Endothelial cell of umbilical vein (primary cell): ENCODE results near the gene LRP10. TPM values are rescaled to one million over a fixed set of nuclear protein-coding genes. Genes with fewer than 3 reads are reported as not detected.

Experiments used
- BruUV-seq: library from RNA; stranded (reverse); fragments of 400-500 nt; replicated peaks from 2 replicates; lab custom pipeline; 2021; lab: Mats Ljungman, UMichigan
- CTCF ChIA-PET: fragments of 300-600, 350-600 bp; sonication (Branson Sonifier 250); formaldehyde crosslinking; loops from one replicate; lab custom pipeline; 2021; ENCODE audit warnings: antibody characterized with exemption, inconsistent platforms; lab: Charles Lee
- POLR2A ChIA-PET: fragments of 300-600, 350-600 bp; sonication (Branson Sonifier 250); formaldehyde crosslinking; loops from one replicate; lab custom pipeline; 2021; ENCODE audit warnings: antibody characterized with exemption, inconsistent platforms; lab: Charles Lee
- DNase-seq: peaks from one replicate; pipeline ENCODE4 v3.0.0-alpha.2; 2011; ENCODE audit warnings: low read depth, low spot score
- FAIRE-seq: peaks from 2 replicates; lab custom pipeline; 2011; peaks lifted over from hg19 to GRCh38; lab: Jason Lieb, UNC
- H2AFZ ChIP-seq: 2 replicates; pipeline ENCODE4 v1.6.0; 2012; ENCODE audit warnings: low read depth, low read length, control low read depth, inconsistent platforms
- H3K27ac ChIP-seq: 2 replicates; pipeline ENCODE4 v1.5.1; 2011; ENCODE audit warnings: low read depth, mild to moderate bottlenecking, control low read depth, low read length, moderate library complexity; ENCODE audit not compliant: insufficient read depth
- H3K27me3 ChIP-seq, 2 experiments: 2 replicates each; pipeline versions ENCODE4 v1.6.0 to v1.6.1; 2011; ENCODE audit warnings: low read length in 2 of 2, mixed read lengths in 1 of 2; ENCODE audit not compliant: control insufficient read depth in 2 of 2, insufficient read depth in 2 of 2
- H3K36me3 ChIP-seq, 2 experiments: 2 replicates in 1 of 2; 3 replicates in 1 of 2; pipeline ENCODE4 v1.5.1; 2011; ENCODE audit warnings: low read length in 2 of 2, mild to moderate bottlenecking in 1 of 2, moderate library complexity in 1 of 2; ENCODE audit not compliant: control insufficient read depth in 2 of 2, insufficient read depth in 2 of 2; ENCODE audit errors: extremely low read depth in 1 of 2
- H3K4me1 ChIP-seq: 3 replicates; pipeline ENCODE4 v1.5.1; 2011; ENCODE audit warnings: mild to moderate bottlenecking, low read length; ENCODE audit not compliant: control insufficient read depth, insufficient read depth; ENCODE audit errors: extremely low read depth
- H3K4me2 ChIP-seq: 2 replicates; pipeline ENCODE4 v1.6.1; 2011; ENCODE audit warnings: low read length, control low read depth, mixed read lengths; ENCODE audit not compliant: insufficient read depth
- H3K4me3 ChIP-seq, 3 experiments: fragments of 200-600 bp in 1 of 3; sonication (generic), shearing (Covaris generic) in 1 of 3; replicated peaks in 1 of 3; 2 replicates each; pipeline ENCODE4 v1.5.1; 2011 to 2016; ENCODE audit warnings: control low read depth in 3 of 3, low read length in 3 of 3, mild to moderate bottlenecking in 2 of 3, inconsistent platforms in 1 of 3, low read depth in 1 of 3, moderate library complexity in 1 of 3; ENCODE audit not compliant: insufficient read depth in 1 of 3
- H3K79me2 ChIP-seq: 2 replicates; pipeline ENCODE4 v1.6.0; 2012; ENCODE audit warnings: low read length, inconsistent platforms; ENCODE audit not compliant: control insufficient read depth, insufficient read depth
- H3K9ac ChIP-seq: replicated peaks from 2 replicates; pipeline ENCODE3; 2011; ENCODE audit warnings: low read length, control low read depth; ENCODE audit not compliant: insufficient read depth; ENCODE audit errors: extremely low read depth
- H3K9me1 ChIP-seq: replicated peaks from 3 replicates; pipeline ENCODE4 v1.6.0; 2011; ENCODE audit warnings: mild to moderate bottlenecking, low read length; ENCODE audit not compliant: control insufficient read depth, insufficient read depth; ENCODE audit errors: extremely low read depth
- H3K9me3 ChIP-seq: replicated peaks from 2 replicates; pipeline ENCODE4 v1.5.1; 2012; ENCODE audit warnings: low read length, inconsistent platforms; ENCODE audit not compliant: control insufficient read depth, insufficient read depth
- H4K20me1 ChIP-seq: replicated peaks from 2 replicates; pipeline ENCODE3; 2011; ENCODE audit warnings: mild to moderate bottlenecking, low read length; ENCODE audit not compliant: control insufficient read depth, insufficient read depth; ENCODE audit errors: extremely low read depth
- CTCF ChIP-seq, 2 donors: IDR thresholded peaks; 1 replicate in 1 of 2; 2 replicates in 1 of 2; pipeline ENCODE4 v1.5.1; 2011; ENCODE audit warnings: low read length in 2 of 2, mild to moderate bottlenecking in 2 of 2, moderate library complexity in 2 of 2, control low read depth in 1 of 2, inconsistent platforms in 1 of 2, low read depth in 1 of 2; ENCODE audit not compliant: insufficient read depth in 1 of 2; ENCODE audit errors: extremely low read depth in 1 of 2
- EZH2 ChIP-seq: IDR thresholded peaks from 2 replicates; pipeline ENCODE4 v1.6.1; 2012; ENCODE audit warnings: borderline replicate concordance, low read depth, mild to moderate bottlenecking, moderate library complexity, low read length, inconsistent platforms; ENCODE audit not compliant: severe bottlenecking
- POLR2A ChIP-seq: IDR thresholded peaks from 2 replicates; pipeline ENCODE4 v1.6.1; 2012; ENCODE audit warnings: low read depth, mild to moderate bottlenecking, control low read depth, low read length
- dilution Hi-C: fragments of 300-500 bp; cut with MboI; formaldehyde crosslinking; loops from one replicate; pipeline ENCODE4 v1.15.0; 2019; ENCODE audit warnings: low sequenced_read_pairs; ENCODE audit not compliant: extremely low pct_ligation_motif_present
- intact Hi-C: fragments of 100-400 bp; cut with micrococcal nuclease; formaldehyde crosslinking; loops from one replicate; pipeline ENCODE4 v1.10.0; 2022
- polyA plus RNA-seq, 4 experiments: library from polyadenylated mRNA; depleted of rRNA in 3 of 4; stranded (reverse) in 3 of 4; unstranded in 1 of 4; fragments of >200 nt; gene quantifications; 2 replicates each; pipeline versions ENCODE4 v1.2.1 to v1.2.3, GENCODE V29; 2011 to 2012; ENCODE audit warnings: missing spikeins in 1 of 4
- total RNA-seq: library from RNA; stranded (reverse); gene quantifications from 2 replicates; pipeline ENCODE4 v1.2.3, GENCODE V29; 2021

The LRP10 gene
- total and polyA plus RNA-seq, 2 donors (not counting 3 experiments of a cell fraction or from before 2014, with no cell fraction given), result 123 to 157 TPM

DNA sequence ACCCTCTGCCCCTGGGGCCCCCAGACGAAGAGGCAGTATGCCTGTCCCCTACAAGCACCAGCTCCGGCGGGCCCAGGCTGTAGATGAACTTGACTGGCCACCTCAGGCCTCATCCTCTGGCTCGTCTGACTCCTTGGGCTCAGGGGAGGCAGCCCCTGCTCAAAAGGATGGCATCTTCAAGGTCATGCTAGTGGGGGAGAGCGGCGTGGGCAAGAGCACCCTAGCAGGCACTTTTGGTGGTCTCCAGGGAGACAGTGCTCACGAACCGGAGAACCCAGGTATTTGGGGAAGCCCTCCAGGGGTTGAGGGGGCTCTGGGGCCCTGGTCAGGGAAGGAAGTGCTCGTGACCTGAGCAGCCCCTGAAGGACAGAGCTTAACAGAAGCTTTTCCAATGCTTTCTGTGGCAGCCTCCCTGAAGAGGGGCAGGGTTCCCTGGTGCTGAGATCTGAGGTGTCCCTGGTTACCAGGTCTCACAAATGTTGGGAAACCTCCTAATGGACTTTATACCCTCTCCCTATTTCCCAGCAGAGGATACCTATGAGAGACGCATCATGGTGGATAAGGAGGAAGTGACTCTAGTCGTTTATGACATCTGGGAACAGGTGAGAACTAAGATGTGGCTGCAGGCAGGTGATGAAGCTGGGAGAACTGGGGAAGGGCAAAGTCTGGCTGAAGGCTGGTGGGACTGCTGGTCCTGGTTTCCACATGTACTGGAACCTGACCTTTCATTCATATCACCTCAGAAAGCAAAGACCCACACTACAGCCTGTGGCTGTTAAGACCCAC lies 13.4 kb downstream of the LRP10 start:
- no TSS peak for BruUV-seq

More for the DNA sequence above, 13.4 kb downstream of the LRP10 start:
- H4K20me1 ChIP-seq, result no peaks in the 10 kb centered on the region
- no peak overlapping the region for H2AFZ ChIP-seq
- FAIRE-seq (no peak), DNase-seq (no peak)
- no peaks in the 10 kb centered on the region for H3K4me1 ChIP-seq
- TF ChIP-seq POLR2A, result no peak
- TF ChIP-seq EZH2, result no peak
- TF ChIP-seq CTCF (IDR thresholded peaks at IDR 0.05; ENCODE audit: extremely low read depth in 1 of 2, insufficient read depth in 1 of 2, low read depth in 1 of 2, low read length in 2 of 2), result no peak
- dilution Hi-C loops (no loop called here), intact Hi-C loops (loop anchor here (1.0 kb wide), 1 partner anchor 13 kb away; no protein-coding TSS in a partner anchor)
- H3K79me2 ChIP-seq, result no peaks in the 10 kb centered on the region
- POLR2A ChIA-PET, result interaction anchor here (0.6 kb wide), 1 partner anchor 66 kb away, joined by 4 read pairs; no protein-coding TSS in a partner anchor
- H3K9me3 ChIP-seq, result no peaks in the 10 kb centered on the region
- H3K27me3 ChIP-seq, result no peaks in the 10 kb centered on the region
- CTCF ChIA-PET, result interaction anchor here (0.7 to 11.4 kb wide), 7 partner anchors 13 to 325 kb away, joined by 3 to 80 read pairs (median 4); partner anchors contain the start of gene LRP10
- H3K4me3 ChIP-seq, result no peak overlapping the region
- no peak overlapping the region for H3K9ac ChIP-seq
- H3K36me3 ChIP-seq, result no peaks in the 10 kb centered on the region
- no peak overlapping the region for H3K27ac ChIP-seq
- H3K4me2 ChIP-seq, result no peak overlapping the region
- no peaks in the 10 kb centered on the region for H3K9me1 ChIP-seq
